HG02981 (cell line): ENCODE results near the gene NPR1.
"Not testable (repeated sequence)": the region's sequence is repeated elsewhere in the genome, so short reads cannot be mapped to it uniquely, and the experiment has no call there.

Source experiments
- ATAC-seq: cut with Tn5 transposase; IDR thresholded peaks from one replicate; pipeline ENCODE4 v1.9.1; 2021; ENCODE audit warnings: mild to moderate bottlenecking, moderate library complexity; ENCODE audit not compliant: unreplicated experiment

The NPR1 gene

GRCh38 chr1:153649137-153649862, 29.2 kb upstream of the NPR1 start:
- ATAC-seq, result no peak

GRCh38 chr1:153649863-153650235, 28.6 kb upstream of the NPR1 start:
- ATAC-seq, result no peak

- ATAC-seq, result no peak
Observed at GRCh38 chr1:153651771-153652170, 26.7 kb upstream of the NPR1 start.

- ATAC-seq, result no peak
Observed at GRCh38 chr1:153652805-153653500, 25.5 kb upstream of the NPR1 start.

- no peak for ATAC-seq
Observed at GRCh38 chr1:153655333-153655732, 23.2 kb upstream of the NPR1 start.

GRCh38 chr1:153658400-153659174, 19.9 kb upstream of the NPR1 start, which contains the start of gene SNAPIN:
TSS of gene SNAPIN (plus strand) at chr1:153658703. CDS start at chr1:153658744, 41 bp downstream.
- peak; percentile 93 for ATAC-seq

GRCh38 chr1:153659175-153659534, 19.3 kb upstream of the NPR1 start:
- no peak for ATAC-seq

GRCh38 chr1:153659656-153660055, 18.8 kb upstream of the NPR1 start:
- ATAC-seq, result no peak

- ATAC-seq, result no peak
Observed at GRCh38 chr1:153661111-153661708, 17.3 kb upstream of the NPR1 start.

GRCh38 chr1:153662269-153662668, 16.2 kb upstream of the NPR1 start:
- no peak for ATAC-seq

GRCh38 chr1:153663211-153663610, 15.3 kb upstream of the NPR1 start:
- no peak for ATAC-seq

- no peak for ATAC-seq
Observed at GRCh38 chr1:153667439-153667838, 11.0 kb upstream of the NPR1 start.

GRCh38 chr1:153668672-153669071, 9.8 kb upstream of the NPR1 start:
- ATAC-seq, result not testable (repeated sequence)

- no peak for ATAC-seq
Observed at GRCh38 chr1:153669606-153670005, 8.9 kb upstream of the NPR1 start.

GRCh38 chr1:153670257-153670858, 8.1 kb upstream of the NPR1 start:
- no peak for ATAC-seq

GRCh38 chr1:153670859-153671627, 7.4 kb upstream of the NPR1 start, which contains the start of gene ILF2:
TSS of gene ILF2 (minus strand) at chr1:153670993. CDS start at chr1:153670922, 71 bp downstream.
- ATAC-seq, result peak; percentile 89

- peak; percentile 4 for ATAC-seq
Observed at GRCh38 chr1:153671628-153672353, 6.7 kb upstream of the NPR1 start.

GRCh38 chr1:153673511-153673910, 5.0 kb upstream of the NPR1 start:
- no peak for ATAC-seq
